Stimulated activated CD4-positive, alpha-beta T cell treated with anti-CD3 and anti-CD28 coated beads, Interleukin-12 subunit alpha, Interleukin-12 subunit beta, amount 100 ng/mL, for 4 hours (primary cell): ENCODE results near the gene TANGO6.
A peak's percentile ranks its signal among the peaks of the same experiment; 100 is the strongest.
"Not testable (repeated sequence)": the region's sequence is repeated elsewhere in the genome, so short reads cannot be mapped to it uniquely, and the experiment has no call there.

ENCODE experiments used
- DNase-seq: peaks from one replicate; pipeline ENCODE4 v3.0.0-alpha.2; 2020

TANGO6 gene

DNA sequence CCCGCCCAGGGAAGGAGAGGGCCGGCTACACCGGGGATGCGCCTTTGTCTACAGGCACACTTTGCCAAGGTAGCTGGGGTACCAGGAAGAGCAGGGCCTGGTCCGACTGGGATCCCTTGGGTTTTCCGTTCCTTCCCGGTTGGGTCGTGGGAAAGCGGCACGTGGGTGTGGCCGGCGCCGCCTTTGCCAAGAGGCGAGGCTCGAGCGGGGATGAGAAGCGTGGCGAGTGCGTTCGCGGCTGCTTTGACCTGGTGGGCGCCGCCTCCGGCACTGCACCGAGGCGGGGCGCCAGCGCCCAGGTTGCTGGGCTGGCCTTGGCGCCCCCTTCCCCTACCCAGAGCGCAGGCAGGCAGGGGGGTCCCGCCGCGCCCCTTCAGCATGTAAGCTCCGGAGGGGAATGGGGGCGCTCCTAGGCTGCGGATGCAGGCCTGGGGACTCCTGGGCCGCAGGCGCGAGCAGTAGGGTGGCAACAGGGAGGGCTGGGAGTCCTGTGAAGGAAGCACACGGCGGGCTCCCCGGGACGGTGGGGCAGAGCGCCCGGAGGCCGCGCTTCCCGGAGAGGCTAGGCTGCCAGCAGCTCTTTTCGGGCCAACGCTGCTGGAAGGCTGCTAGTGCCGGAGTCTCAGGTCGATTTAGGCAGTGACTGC, 264.1 kb downstream of the TANGO6 start:
- no peak for DNase-seq

DNA sequence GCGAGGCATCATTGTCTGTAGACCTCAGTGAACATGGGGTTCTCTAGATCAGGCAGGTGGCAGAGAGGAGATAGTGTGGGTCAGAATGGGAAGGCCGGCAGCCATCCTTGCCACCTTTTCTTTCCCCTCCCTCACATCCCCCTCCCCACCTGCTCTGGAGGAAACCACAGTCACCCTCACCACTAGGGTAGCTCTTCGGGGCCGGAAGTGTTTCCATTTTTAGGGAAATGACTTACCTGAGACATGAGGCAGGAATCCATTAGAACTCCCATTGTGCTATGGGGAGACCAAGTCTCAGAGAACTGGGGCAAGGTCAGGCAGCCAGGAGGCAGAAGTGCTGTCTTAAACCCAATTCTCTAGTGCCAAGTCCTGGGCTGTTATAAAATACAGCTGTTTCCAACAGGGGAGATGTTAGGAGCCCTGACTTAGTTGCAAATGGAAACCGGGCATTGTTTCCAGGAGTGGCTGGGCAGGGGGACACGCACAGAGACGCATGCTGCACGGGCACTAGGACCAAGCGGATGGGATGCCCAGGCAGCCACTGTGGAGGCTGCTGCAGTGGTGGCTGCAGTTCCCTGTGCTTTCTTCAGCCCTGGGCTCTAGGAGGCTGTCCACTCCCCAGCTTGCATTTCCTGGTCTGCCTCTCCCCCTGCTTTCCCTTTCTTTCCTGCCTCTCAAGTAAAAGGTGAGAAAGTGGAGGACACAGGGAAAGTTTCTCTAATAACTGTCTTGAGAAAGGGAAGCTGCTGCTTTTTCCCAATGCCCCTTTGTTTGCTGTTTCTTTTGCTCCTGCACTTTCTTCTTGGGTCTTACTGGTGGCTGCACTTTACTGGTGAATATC, 265.0 kb downstream of the TANGO6 start:
- DNase-seq, result no peak

DNA sequence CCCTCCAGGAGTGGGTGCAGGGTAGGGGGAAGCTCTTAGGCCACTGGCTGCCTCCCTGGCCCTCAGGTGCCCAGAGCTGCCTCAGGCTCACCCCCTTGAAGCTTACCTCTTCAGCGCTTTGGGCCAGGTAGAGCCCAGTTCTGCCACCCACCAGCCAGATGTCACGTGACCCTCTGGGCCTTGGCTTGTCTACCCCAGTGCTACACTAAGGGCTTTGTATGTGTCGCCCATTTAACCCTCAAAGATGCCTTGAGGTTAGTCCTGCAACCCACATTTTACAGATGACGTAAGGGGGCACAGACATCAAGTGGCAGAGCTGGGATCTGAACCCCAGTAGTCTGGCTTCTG, 265.5 kb downstream of the TANGO6 start:
- DNase-seq, result no peak

DNA sequence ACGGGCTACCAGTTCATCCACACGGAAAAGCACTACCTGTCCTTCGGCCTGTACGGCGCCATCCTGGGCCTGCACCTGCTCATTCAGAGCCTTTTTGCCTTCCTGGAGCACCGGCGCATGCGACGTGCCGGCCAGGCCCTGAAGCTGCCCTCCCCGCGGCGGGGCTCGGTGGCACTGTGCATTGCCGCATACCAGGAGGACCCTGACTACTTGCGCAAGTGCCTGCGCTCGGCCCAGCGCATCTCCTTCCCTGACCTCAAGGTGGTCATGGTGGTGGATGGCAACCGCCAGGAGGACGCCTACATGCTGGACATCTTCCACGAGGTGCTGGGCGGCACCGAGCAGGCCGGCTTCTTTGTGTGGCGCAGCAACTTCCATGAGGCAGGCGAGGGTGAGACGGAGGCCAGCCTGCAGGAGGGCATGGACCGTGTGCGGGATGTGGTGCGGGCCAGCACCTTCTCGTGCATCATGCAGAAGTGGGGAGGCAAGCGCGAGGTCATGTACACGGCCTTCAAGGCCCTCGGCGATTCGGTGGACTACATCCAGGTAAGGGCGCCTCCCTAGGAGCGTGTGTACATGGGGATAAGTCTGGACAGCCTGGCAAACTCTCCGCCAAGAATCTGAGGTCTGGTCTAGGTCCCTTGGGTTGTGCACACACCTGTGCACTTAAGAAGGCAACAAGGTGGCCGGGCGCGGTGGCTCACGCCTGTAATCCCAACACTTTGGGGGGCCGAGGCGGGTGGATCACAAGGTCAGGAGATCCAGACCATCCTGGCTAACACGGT, 266.3 kb downstream of the TANGO6 start:
- no peak for DNase-seq

DNA sequence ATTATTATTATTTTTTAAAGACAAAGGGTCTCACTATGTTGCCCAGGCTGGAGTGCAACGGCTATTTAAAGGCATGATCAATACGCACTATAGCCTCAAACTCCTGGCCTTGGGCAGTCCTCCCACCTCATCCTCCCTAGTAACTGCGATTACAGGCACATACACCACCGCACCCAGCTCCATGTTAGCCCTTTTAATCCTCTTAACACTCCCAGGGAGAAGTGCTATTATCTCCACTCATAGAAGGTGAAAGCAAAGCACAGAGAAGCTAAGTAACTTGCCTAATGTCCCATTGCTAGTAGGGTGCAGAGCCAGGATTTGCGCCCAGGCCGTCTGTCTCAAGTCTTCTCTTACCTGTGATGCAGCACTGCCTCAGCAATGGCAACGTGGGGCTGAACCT, 267.1 kb downstream of the TANGO6 start:
- DNase-seq, result no peak

DNA sequence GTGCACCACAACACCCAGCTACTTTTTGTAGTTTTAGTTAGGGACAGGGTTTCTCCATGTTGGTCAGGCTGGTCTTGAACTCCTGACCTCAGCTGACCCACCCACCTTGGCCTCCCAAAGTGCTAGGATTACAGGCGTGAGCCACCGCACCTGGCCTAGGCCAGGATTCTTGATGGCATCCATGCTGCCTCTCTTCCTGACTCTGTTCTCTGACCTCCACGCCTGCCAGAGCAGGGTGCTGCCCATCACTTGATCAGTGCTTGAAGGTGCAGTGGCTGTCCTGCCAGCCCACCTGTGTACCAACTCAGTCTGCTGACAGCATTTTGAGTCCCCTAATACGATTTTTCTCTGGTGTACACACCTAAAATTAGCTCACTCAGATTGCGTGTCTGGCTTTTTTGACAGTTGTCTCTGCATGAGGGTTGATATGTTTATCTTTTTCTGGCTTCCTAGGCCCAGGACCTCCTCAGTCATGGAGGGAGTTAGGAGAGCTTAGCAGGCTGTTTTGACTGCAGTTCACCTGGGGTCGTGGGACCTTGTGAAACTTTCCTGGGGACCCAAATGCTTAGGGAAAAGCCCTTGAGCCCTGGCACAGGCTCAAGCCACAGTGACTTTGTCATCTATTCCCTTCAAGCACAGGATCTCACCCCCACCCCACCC, 268.0 kb downstream of the TANGO6 start:
- no peak for DNase-seq

DNA sequence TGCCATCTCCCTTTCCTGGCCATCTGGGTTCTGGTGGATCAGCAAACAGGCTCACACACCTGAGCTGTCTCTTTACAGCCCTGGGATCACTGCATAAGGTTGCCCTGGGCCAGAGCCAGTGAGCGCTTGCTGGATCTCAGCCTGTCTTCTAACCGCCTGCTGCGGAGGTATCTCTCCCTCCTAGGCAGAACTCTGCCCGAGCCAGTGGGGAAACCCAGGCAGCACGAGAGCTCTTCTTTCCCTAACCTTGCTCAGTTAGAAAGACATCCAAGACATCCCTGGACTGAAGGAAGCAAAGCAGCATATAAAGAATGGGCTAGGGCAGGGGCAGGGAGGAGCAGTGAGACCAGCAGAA, 268.5 kb downstream of the TANGO6 start:
- no peak for DNase-seq

DNA sequence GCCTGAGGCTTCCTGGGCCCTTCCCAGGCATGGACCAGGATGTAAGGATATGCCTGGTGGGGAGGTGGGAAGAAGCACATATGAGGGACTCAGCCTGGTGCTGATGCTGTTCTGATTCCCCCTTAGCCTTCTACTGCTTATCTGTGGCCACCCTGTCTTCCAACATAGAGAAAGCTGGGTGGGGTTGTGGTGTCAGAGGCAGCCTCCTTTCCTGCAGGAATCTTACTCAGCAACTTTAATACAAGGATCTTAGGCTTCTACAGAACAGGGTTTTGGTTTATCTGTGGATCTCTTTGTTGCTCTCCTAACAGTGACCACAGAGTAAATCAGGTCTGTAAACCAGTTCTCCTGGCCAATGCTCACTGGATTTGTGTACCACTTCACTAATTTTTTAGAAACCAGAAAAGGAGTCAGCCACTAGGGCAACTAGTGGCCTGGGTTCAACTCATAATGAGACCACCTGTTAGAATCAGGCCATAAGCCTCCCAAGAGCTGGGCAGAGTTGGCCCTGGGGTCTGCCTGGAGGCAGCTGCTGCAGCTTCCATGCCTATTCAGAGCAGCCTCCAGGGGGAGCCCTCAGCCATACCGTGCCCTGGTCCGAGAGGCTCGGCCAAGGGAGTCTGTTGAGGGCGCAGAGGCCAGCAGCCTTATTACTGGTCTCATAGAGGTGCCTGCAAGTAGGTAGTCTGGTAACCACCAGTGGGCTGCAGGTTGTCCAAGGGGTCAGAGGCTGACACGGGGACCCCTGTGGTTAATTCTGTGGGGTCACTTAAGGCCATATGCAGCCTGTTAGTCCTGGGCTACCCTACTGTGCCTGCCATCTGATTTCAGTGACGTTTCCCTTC, 269.2 kb downstream of the TANGO6 start:
- peak; percentile 54 for DNase-seq

DNA sequence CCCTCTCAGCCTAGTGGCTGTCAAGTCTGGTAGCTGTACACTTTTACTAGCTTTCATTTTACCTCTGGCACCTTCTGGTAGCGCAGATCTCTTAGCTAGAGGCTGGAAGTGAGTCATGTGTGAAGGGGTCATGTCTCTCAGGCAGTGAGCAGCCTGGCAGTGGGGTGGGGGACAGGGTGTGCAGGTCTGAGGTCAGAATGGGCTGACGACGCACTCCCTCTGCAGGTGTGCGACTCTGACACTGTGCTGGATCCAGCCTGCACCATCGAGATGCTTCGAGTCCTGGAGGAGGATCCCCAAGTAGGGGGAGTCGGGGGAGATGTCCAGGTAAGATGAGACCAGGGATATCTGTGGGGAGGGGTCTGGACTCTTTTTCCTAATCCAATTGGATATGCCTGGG, 269.9 kb downstream of the TANGO6 start:
- no peak for DNase-seq

DNA sequence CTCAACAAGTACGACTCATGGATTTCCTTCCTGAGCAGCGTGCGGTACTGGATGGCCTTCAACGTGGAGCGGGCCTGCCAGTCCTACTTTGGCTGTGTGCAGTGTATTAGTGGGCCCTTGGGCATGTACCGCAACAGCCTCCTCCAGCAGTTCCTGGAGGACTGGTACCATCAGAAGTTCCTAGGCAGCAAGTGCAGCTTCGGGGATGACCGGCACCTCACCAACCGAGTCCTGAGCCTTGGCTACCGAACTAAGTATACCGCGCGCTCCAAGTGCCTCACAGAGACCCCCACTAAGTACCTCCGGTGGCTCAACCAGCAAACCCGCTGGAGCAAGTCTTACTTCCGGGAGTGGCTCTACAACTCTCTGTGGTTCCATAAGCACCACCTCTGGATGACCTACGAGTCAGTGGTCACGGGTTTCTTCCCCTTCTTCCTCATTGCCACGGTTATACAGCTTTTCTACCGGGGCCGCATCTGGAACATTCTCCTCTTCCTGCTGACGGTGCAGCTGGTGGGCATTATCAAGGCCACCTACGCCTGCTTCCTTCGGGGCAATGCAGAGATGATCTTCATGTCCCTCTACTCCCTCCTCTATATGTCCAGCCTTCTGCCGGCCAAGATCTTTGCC, 271.1 kb downstream of the TANGO6 start:
- DNase-seq, result no peak

DNA sequence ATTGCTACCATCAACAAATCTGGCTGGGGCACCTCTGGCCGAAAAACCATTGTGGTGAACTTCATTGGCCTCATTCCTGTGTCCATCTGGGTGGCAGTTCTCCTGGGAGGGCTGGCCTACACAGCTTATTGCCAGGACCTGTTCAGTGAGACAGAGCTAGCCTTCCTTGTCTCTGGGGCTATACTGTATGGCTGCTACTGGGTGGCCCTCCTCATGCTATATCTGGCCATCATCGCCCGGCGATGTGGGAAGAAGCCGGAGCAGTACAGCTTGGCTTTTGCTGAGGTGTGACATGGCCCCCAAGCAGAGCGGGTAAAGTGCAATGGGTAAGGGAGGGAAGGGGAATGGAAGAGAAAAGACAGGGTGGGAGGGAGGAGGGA, 271.6 kb downstream of the TANGO6 start:
- DNase-seq, result no peak

DNA sequence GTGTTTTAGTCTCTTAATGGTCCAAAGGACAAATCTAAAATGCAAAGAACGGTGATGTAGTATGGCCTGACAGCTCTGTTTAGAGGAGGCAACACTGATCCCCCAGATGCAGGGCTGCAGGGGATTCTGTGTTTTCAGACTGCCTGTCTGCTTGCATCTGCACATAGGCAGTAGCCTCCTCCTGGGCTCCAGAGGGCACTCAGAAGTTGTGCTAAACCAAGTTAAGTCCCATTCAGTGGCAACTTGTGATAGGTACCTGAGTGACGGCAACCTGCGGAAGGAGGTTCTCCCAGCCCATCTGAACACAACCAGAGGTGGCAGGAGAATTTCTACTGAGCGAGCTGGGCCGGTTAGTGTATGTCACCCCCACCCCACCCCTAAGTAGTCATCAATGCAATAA, 272.0 kb downstream of the TANGO6 start:
- no peak for DNase-seq

DNA sequence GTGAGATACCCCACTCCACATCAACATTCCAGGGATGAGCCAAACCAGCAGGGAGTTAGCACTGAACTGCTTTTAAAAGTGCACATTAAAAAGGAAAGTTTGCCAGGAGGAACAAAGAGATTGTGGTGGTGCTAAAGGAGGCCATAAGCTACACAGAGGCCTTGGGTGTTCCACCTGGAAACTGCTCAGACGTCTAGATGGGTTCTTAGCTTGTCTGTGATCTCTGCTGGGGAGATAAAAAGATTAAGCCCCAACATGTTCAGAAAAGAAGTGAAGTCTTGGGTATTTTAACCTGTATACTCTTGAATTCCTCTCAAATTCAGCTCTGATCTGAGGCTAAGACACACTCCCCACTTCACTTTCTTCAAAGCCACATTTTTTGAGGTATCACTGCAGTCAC, 272.5 kb downstream of the TANGO6 start:
- no peak for DNase-seq

DNA sequence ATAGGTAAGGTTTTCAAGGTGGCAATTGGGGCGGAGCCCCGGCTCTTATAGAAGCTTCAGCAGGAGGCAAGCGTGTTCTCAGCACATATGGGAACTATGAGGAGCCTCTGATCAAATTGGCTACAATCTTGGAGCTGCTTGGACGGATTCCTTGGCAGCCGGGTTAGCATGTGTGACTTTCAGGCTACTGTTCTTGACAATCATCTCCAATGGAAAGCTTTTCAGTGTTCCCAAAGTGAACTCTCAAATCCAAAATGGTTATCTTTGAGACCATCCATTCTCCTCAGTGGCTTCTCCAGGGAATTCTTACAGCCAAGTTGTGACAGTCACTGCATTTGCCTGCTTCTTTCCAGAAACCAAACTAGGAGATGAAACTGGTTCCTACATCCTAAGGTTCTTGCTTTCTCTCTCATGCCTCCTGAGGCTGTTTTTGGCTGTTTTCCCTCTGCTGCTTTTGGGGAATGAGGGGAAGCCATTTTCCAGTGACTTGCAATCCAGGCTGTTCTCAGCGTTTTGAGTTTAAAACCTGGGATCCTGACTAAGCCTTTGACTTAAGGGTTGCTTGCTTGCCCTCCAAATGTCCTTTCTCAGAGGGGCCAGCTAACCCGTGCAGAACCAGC, 273.0 kb downstream of the TANGO6 start:
- DNase-seq, result no peak

DNA sequence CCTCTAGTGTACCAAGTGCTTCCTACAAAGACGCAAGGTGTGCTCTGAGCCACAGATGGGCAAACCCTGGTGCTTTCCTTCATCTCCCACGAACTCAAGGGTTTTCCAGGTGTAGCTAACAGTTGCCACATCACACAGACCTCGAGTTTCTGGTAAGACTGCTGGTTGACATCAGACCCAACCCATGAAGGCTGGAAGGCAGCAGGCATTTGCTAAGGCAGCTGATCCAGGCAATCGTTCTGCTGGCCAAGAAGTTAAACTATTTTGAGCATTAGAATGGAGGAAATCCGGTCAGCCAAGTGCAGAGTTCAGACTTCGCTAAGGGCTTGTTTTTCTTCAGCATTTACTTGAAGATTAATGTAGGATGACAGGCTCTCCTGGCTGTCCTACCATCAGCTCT, 273.6 kb downstream of the TANGO6 start:
- no peak for DNase-seq

DNA sequence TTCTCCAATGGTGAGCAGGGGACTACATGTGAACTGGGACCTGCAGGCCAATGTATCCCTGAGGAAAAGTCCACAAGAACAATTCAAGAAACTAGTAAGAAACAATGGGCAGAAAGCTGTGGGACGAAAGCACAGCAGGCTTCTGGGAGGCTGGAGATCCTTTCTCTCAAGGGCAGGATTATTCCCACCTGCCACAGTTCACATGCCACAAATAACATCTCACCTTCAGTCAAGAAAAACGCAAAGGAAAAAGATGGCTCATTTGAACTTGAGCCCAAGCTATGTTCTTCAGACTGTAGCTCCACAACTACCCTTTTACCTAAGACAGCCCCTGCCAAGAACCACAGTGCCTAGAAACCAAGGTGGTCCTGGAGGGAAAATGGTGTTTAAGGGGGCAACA, 275.1 kb downstream of the TANGO6 start:
- DNase-seq, result no peak

DNA sequence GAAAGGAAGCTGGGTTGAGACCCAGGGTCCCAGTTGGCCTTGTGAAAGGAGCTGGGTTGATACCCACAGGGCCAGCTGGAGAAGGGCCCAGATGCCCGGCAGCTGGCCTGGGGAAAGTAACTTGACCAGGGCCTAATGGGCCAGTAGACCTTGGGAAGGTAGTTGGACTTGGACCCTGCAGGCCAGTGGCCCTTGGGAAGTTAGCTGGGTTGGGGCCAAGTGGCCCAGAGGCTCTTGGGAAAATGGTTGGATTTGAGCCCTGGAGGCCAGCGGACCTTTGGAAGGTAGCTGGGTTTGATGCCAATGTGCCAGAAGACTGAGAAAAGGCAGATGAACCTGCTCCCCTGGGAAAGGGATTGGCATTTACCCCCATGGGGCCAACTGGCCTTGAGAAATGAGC, 275.7 kb downstream of the TANGO6 start:
- DNase-seq, result no peak

DNA sequence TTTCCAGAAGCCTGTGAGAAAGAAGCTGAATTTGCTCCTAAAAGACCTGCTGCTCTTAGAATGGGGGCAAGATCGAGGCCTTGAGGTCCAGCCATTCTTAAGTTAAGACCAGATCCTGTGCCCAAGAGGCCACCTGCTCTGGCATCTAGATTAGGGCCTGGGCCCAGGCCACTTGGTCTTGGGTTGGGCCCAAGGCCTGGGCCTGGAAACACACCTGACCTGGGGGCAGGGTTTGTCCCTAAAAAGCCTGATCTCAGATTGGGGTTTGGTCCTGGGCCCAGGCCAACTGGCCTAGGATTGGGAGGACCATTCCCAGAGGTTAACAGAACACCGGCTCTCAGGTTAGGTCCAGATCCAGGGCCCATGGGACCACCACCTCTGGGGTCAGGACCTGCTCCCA, 276.2 kb downstream of the TANGO6 start:
- no peak for DNase-seq

DNA sequence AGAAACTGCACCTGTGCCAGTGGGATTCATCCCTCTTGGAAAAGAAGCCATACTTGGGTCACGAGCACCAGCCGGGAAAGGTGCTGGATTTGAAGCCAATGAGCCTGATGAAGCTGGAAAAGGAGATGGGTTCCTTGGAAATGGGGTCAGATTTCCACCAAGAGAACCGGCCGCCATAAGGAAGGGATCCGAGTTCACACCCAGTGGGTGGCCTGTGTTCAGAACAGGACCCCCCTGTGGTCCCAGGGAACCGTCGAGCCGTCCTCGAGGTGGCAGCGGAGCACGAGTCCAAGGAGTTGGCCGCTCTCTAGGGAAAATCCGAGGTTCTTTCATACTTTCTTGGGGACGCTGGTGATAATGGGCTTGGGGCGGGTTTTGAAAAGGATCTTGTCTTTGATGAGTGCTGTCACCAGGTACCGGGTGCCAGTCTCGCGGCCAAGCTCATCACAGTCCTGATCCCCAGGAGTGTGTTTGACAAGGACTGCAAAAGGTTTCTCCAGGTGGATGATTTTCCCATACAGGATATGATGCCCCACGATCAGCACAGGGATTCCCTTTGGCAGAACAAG, 276.8 kb downstream of the TANGO6 start:
- no peak for DNase-seq

DNA sequence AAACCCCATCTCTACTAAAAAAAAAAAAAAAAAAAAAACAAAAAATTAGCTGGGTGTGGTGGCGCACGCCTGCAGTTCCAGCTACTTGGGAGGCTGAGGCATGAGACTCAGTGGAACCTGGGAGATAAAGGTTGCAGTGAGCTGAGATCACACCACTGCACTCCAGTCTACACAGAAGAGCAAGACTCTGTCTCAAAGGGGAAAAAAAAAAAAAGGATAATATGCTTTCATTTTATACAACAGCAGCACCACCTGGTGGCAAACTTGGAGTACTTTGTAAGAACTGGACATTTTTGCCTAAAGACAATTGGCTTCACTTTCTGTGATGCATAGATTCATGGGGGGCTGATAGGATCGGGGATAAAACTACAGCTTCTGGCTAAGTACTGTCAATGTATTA, 280.6 kb downstream of the TANGO6 start:
- DNase-seq, result peak; percentile 50

DNA sequence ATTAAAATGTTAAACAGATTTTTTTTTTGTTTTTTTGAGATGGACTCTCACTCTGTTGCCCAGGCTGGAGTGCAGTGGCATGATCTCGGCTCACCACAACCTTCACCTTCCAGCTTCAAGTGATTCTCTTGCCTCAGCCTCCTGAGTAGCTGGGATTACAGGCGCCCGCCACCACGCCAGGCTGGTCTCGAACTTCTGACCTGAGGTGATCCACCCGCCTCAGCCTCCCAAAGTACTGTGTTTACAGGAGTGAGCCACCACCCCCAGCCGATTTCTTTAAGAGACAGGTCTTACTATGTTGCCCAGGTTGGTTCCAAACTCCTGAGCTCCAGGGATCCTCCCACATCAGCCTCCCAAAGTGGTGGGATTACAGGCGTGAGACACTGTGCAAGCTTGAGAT, 281.1 kb downstream of the TANGO6 start:
- not testable (repeated sequence) for DNase-seq
